Panc1 (cell line): ENCODE measurements around the gene HCK. TPM values are rescaled to one million over a fixed set of nuclear protein-coding genes. Genes with fewer than 3 reads are reported as not detected.

Source experiments
- ATAC-seq: fragments of 200-7000 bp; cut with Tn5 transposase; 2 replicates; pipeline ENCODE4 v1.9.1; 2020; ENCODE audit warnings: mild to moderate bottlenecking, moderate library complexity
- BruUV-seq: library from RNA; stranded (reverse); fragments of 400-500 nt; replicated peaks from 2 replicates; lab custom pipeline; 2021; lab: Mats Ljungman, UMichigan
- CTCF ChIA-PET: fragments of 300-600 bp; sonication (Branson Sonifier 250); formaldehyde crosslinking; loops from one replicate; lab custom pipeline; 2022; ENCODE audit warnings: antibody characterized with exemption; lab: Charles Lee
- POLR2A ChIA-PET: fragments of 300-600 bp; sonication (Branson Sonifier 250); formaldehyde crosslinking; loops from one replicate; lab custom pipeline; 2022; ENCODE audit warnings: antibody characterized with exemption; lab: Charles Lee
- DNase-seq: peaks from one replicate; pipeline ENCODE4 v3.0.0-alpha.2; 2010; ENCODE audit warnings: low read depth, low spot score
- H3K27ac ChIP-seq: 2 replicates; pipeline ENCODE4 v1.5.1; 2011; ENCODE audit warnings: mild to moderate bottlenecking, low read length, inconsistent platforms
- H3K27me3 ChIP-seq: fragments of 200-500 bp; sonication (Bioruptor generic); 2 replicates; pipeline ENCODE4 v1.6.0; 2014; ENCODE audit warnings: low read length, inconsistent platforms; ENCODE audit not compliant: control insufficient read depth, insufficient read depth
- H3K36me3 ChIP-seq: fragments of 200-500 bp; sonication (Bioruptor generic); 2 replicates; pipeline ENCODE4 v1.5.1; 2014; ENCODE audit warnings: inconsistent platforms, mild to moderate bottlenecking, low read length, moderate library complexity; ENCODE audit not compliant: control insufficient read depth, insufficient read depth
- H3K4me1 ChIP-seq: 2 replicates; pipeline ENCODE4 v1.5.1; 2011; ENCODE audit warnings: inconsistent platforms, mild to moderate bottlenecking, low read length, moderate library complexity; ENCODE audit not compliant: control insufficient read depth, insufficient read depth
- H3K4me3 ChIP-seq, 2 experiments: 2 replicates each; pipeline ENCODE4 v1.5.1; 2011 to 2012; ENCODE audit warnings: low read depth in 2 of 2, low read length in 2 of 2, mild to moderate bottlenecking in 2 of 2, inconsistent platforms in 1 of 2, moderate library complexity in 1 of 2
- H3K9me3 ChIP-seq: fragments of 200-500 bp; sonication (Bioruptor generic); 2 replicates; pipeline ENCODE4 v1.5.1; 2014; ENCODE audit warnings: low read depth, mild to moderate bottlenecking, inconsistent platforms, low read length, moderate library complexity; ENCODE audit not compliant: control insufficient read depth, insufficient read depth
- CTCF ChIP-seq: fragments of 450-650 bp; IDR thresholded peaks from 2 replicates; pipeline ENCODE4 v1.5.1; 2017; ENCODE audit warnings: mild to moderate bottlenecking
- POLR2AphosphoS5 ChIP-seq: IDR thresholded peaks from 2 replicates; pipeline ENCODE4 v1.6.1; 2012; ENCODE audit warnings: mild to moderate bottlenecking, low read depth, low read length, moderate library complexity
- REST ChIP-seq, 2 experiments: IDR thresholded peaks; 2 replicates each; pipeline ENCODE4 v1.6.1; 2011 to 2012; ENCODE audit warnings: low read depth in 2 of 2, control low read depth in 1 of 2, low read length in 1 of 2, mild to moderate bottlenecking in 1 of 2, moderate library complexity in 1 of 2; ENCODE audit not compliant: insufficient read depth in 1 of 2
- SIN3A ChIP-seq: IDR thresholded peaks from 2 replicates; pipeline ENCODE4 v1.6.1; 2012; ENCODE audit warnings: low read depth, mild to moderate bottlenecking, low read length, moderate library complexity, borderline replicate concordance; ENCODE audit not compliant: insufficient read depth
- TCF7L2 ChIP-seq: IDR thresholded peaks from 2 replicates; pipeline ENCODE4 v1.6.1; 2011; ENCODE audit warnings: mild to moderate bottlenecking, low read depth, low read length, inconsistent platforms
- in situ Hi-C: cut with HindIII; loops from 2 replicates; pipeline ENCODE4 v1.10.0; 2016; ENCODE audit warnings: low sequenced_read_pairs, low pct_unique_long_range_greater_than_20kb
- intact Hi-C: fragments of 100-400 bp; cut with micrococcal nuclease; formaldehyde crosslinking; loops from one replicate; pipeline ENCODE4 v1.10.0; 2022; ENCODE audit not compliant: unreplicated experiment
- total RNA-seq: library from RNA; stranded (reverse); gene quantifications from one replicate; pipeline ENCODE4 v1.2.1, GENCODE V29; 2021; ENCODE audit not compliant: unreplicated experiment

Gene HCK
- total RNA-seq, 1 experiment from 2014 or later = 0.98 TPM

- no peak for DNase-seq
- Histone ChIP-seq H3K27ac (no peak overlapping the region), H3K36me3 (no peaks in the 10 kb centered on the region), H3K27me3 (peaks cover 8% of the 10 kb centered on the region), H3K9me3 (no peaks in the 10 kb centered on the region), H3K4me1 (no peaks in the 10 kb centered on the region), H3K4me3 (no peak overlapping the region)
- intact Hi-C loops = no loop called here
- no peak for ATAC-seq
- in situ Hi-C loops = loop anchor here (10.0 kb wide), 1 partner anchor 339 kb away; no protein-coding TSS in a partner anchor
- TF ChIP-seq POLR2AphosphoS5 (no peak), CTCF (no peak), REST (IDR thresholded peaks at IDR 0.05; ENCODE audit: insufficient read depth in 1 of 2, low read depth in 2 of 2, low read length in 1 of 2) (no peak), SIN3A (no peak), TCF7L2 (no peak)
- no TSS peak for BruUV-seq
- CTCF ChIA-PET = no interaction called here
- POLR2A ChIA-PET = no interaction called here
These were observed 31.4 kb downstream of the HCK start for GRCh38 chr20:32083469-32083868.

- Histone ChIP-seq H3K27ac (no peak overlapping the region), H3K36me3 (no peaks in the 10 kb centered on the region), H3K27me3 (peaks cover 6% of the 10 kb centered on the region), H3K4me1 (no peaks in the 10 kb centered on the region), H3K4me3 (no peak overlapping the region), H3K9me3 (no peaks in the 10 kb centered on the region; the same call in 1 of the 2 replicates)
- intact Hi-C loops = no loop called here
- no peak for TF ChIP-seq POLR2AphosphoS5
- TF ChIP-seq REST (IDR thresholded peaks at IDR 0.05; ENCODE audit: insufficient read depth in 1 of 2, low read depth in 2 of 2, low read length in 1 of 2) = no peak
- no peak for TF ChIP-seq SIN3A
- no peak for TF ChIP-seq CTCF
- no peak for TF ChIP-seq TCF7L2
- no TSS peak for BruUV-seq
- DNase-seq (no peak), ATAC-seq (no peak)
- CTCF ChIA-PET = interaction anchor here (0.6 to 0.7 kb wide), 2 partner anchors 30 to 124 kb away, joined by 4 read pairs; no protein-coding TSS in a partner anchor
- POLR2A ChIA-PET = interaction anchor here (0.6 to 0.7 kb wide), 2 partner anchors 17 to 448 kb away, joined by 3 to 10 read pairs; no protein-coding TSS in a partner anchor
- in situ Hi-C loops = loop anchor here (10.0 kb wide), 1 partner anchor 342 kb away; no protein-coding TSS in a partner anchor
These were observed 35.0 kb downstream of the HCK start for GRCh38 chr20:32087070-32087469.
